Measurements from ENCODE around the gene MUCL1.

GRCh38 chr12:54831631-54832030, 22.7 kb upstream of the MUCL1 start:
- TF ChIP-seq ESRRG (CRISPR knock-in tag; IDR thresholded peaks at IDR 0.05) (no peak), ZFP3 (CRISPR knock-in tag; IDR thresholded peaks at IDR 0.05) (no peak), RARB (CRISPR knock-in tag; IDR thresholded peaks at IDR 0.05) (no peak), ARNTL (CRISPR knock-in tag; IDR thresholded peaks at IDR 0.05; ENCODE audit: borderline replicate concordance, low read depth) (no peak), PPARA (CRISPR knock-in tag; IDR thresholded peaks at IDR 0.05; ENCODE audit: borderline replicate concordance) (no peak)

Measured in SK-N-SH treated with all-trans-retinoic acid at 6 μM for 48 hours (cell line).